Endothelial cell of umbilical vein (primary cell): ENCODE data around the gene SLC43A1. TPM values are rescaled to one million over a fixed set of nuclear protein-coding genes. Genes with fewer than 3 reads are reported as not detected.

Source experiments
- BruUV-seq: library from RNA; stranded (reverse); fragments of 400-500 nt; replicated peaks from 2 replicates; lab custom pipeline; 2021; lab: Mats Ljungman, UMichigan
- CTCF ChIA-PET: fragments of 300-600, 350-600 bp; sonication (Branson Sonifier 250); formaldehyde crosslinking; loops from one replicate; lab custom pipeline; 2021; ENCODE audit warnings: antibody characterized with exemption, inconsistent platforms; lab: Charles Lee
- POLR2A ChIA-PET: fragments of 300-600, 350-600 bp; sonication (Branson Sonifier 250); formaldehyde crosslinking; loops from one replicate; lab custom pipeline; 2021; ENCODE audit warnings: antibody characterized with exemption, inconsistent platforms; lab: Charles Lee
- DNase-seq: peaks from one replicate; pipeline ENCODE4 v3.0.0-alpha.2; 2011; ENCODE audit warnings: low read depth, low spot score
- FAIRE-seq: peaks from 2 replicates; lab custom pipeline; 2011; peaks lifted over from hg19 to GRCh38; lab: Jason Lieb, UNC
- H2AFZ ChIP-seq: 2 replicates; pipeline ENCODE4 v1.6.0; 2012; ENCODE audit warnings: low read depth, low read length, control low read depth, inconsistent platforms
- H3K27ac ChIP-seq: 2 replicates; pipeline ENCODE4 v1.5.1; 2011; ENCODE audit warnings: low read depth, mild to moderate bottlenecking, control low read depth, low read length, moderate library complexity; ENCODE audit not compliant: insufficient read depth
- H3K27me3 ChIP-seq, 2 experiments: 2 replicates each; pipeline versions ENCODE4 v1.6.0 to v1.6.1; 2011; ENCODE audit warnings: low read length in 2 of 2, mixed read lengths in 1 of 2; ENCODE audit not compliant: control insufficient read depth in 2 of 2, insufficient read depth in 2 of 2
- H3K36me3 ChIP-seq, 2 experiments: 2 replicates in 1 of 2; 3 replicates in 1 of 2; pipeline ENCODE4 v1.5.1; 2011; ENCODE audit warnings: low read length in 2 of 2, mild to moderate bottlenecking in 1 of 2, moderate library complexity in 1 of 2; ENCODE audit not compliant: control insufficient read depth in 2 of 2, insufficient read depth in 2 of 2; ENCODE audit errors: extremely low read depth in 1 of 2
- H3K4me1 ChIP-seq: 3 replicates; pipeline ENCODE4 v1.5.1; 2011; ENCODE audit warnings: mild to moderate bottlenecking, low read length; ENCODE audit not compliant: control insufficient read depth, insufficient read depth; ENCODE audit errors: extremely low read depth
- H3K4me2 ChIP-seq: 2 replicates; pipeline ENCODE4 v1.6.1; 2011; ENCODE audit warnings: low read length, control low read depth, mixed read lengths; ENCODE audit not compliant: insufficient read depth
- H3K4me3 ChIP-seq, 3 experiments: fragments of 200-600 bp in 1 of 3; sonication (generic), shearing (Covaris generic) in 1 of 3; replicated peaks in 1 of 3; 2 replicates each; pipeline ENCODE4 v1.5.1; 2011 to 2016; ENCODE audit warnings: control low read depth in 3 of 3, low read length in 3 of 3, mild to moderate bottlenecking in 2 of 3, inconsistent platforms in 1 of 3, low read depth in 1 of 3, moderate library complexity in 1 of 3; ENCODE audit not compliant: insufficient read depth in 1 of 3
- H3K79me2 ChIP-seq: 2 replicates; pipeline ENCODE4 v1.6.0; 2012; ENCODE audit warnings: low read length, inconsistent platforms; ENCODE audit not compliant: control insufficient read depth, insufficient read depth
- H3K9ac ChIP-seq: replicated peaks from 2 replicates; pipeline ENCODE3; 2011; ENCODE audit warnings: low read length, control low read depth; ENCODE audit not compliant: insufficient read depth; ENCODE audit errors: extremely low read depth
- H3K9me1 ChIP-seq: replicated peaks from 3 replicates; pipeline ENCODE4 v1.6.0; 2011; ENCODE audit warnings: mild to moderate bottlenecking, low read length; ENCODE audit not compliant: control insufficient read depth, insufficient read depth; ENCODE audit errors: extremely low read depth
- H3K9me3 ChIP-seq: replicated peaks from 2 replicates; pipeline ENCODE4 v1.5.1; 2012; ENCODE audit warnings: low read length, inconsistent platforms; ENCODE audit not compliant: control insufficient read depth, insufficient read depth
- H4K20me1 ChIP-seq: replicated peaks from 2 replicates; pipeline ENCODE3; 2011; ENCODE audit warnings: mild to moderate bottlenecking, low read length; ENCODE audit not compliant: control insufficient read depth, insufficient read depth; ENCODE audit errors: extremely low read depth
- CTCF ChIP-seq, 2 donors: IDR thresholded peaks; 1 replicate in 1 of 2; 2 replicates in 1 of 2; pipeline ENCODE4 v1.5.1; 2011; ENCODE audit warnings: low read length in 2 of 2, mild to moderate bottlenecking in 2 of 2, moderate library complexity in 2 of 2, control low read depth in 1 of 2, inconsistent platforms in 1 of 2, low read depth in 1 of 2; ENCODE audit not compliant: insufficient read depth in 1 of 2; ENCODE audit errors: extremely low read depth in 1 of 2
- GATA2 ChIP-seq: IDR thresholded peaks from 2 replicates; pipeline ENCODE4 v1.7.0; 2011; ENCODE audit warnings: low read depth, mild to moderate bottlenecking, moderate library complexity, mixed read lengths, low read length; ENCODE audit not compliant: insufficient read length, insufficient read depth
- dilution Hi-C: fragments of 300-500 bp; cut with MboI; formaldehyde crosslinking; loops from one replicate; pipeline ENCODE4 v1.15.0; 2019; ENCODE audit warnings: low sequenced_read_pairs; ENCODE audit not compliant: extremely low pct_ligation_motif_present
- intact Hi-C: fragments of 100-400 bp; cut with micrococcal nuclease; formaldehyde crosslinking; loops from one replicate; pipeline ENCODE4 v1.10.0; 2022
- polyA plus RNA-seq, 4 experiments: library from polyadenylated mRNA; depleted of rRNA in 3 of 4; stranded (reverse) in 3 of 4; unstranded in 1 of 4; fragments of >200 nt; gene quantifications; 2 replicates each; pipeline versions ENCODE4 v1.2.1 to v1.2.3, GENCODE V29; 2011 to 2012; ENCODE audit warnings: missing spikeins in 1 of 4
- total RNA-seq: library from RNA; stranded (reverse); gene quantifications from 2 replicates; pipeline ENCODE4 v1.2.3, GENCODE V29; 2021

Gene SLC43A1
- total and polyA plus RNA-seq, 2 donors (not counting 3 experiments of a cell fraction or from before 2014, with no cell fraction given), result 13.7 to 19.5 TPM

- H3K27me3 ChIP-seq, result peaks cover 34 to 37% of the 10 kb centered on the region in 2 experiments
- FAIRE-seq (peak; percentile 73), DNase-seq (peak; percentile 36)
- dilution Hi-C loops, result no loop called here
- H3K4me3 ChIP-seq, result peak within 1 kb of the TSS in 1 of 3 experiments; percentile 33
- no peaks in the 10 kb centered on the region for H3K79me2 ChIP-seq
- H4K20me1 ChIP-seq, result no peaks in the 10 kb centered on the region
- peak within 1 kb of the TSS; percentile 45 for H3K4me2 ChIP-seq
- ChIA-PET POLR2A (interaction anchor here (0.5 to 0.7 kb wide), 3 partner anchors 103 to 182 kb away, joined by 3 to 4 read pairs (median 3); no protein-coding TSS in a partner anchor), CTCF (interaction anchor here (0.6 to 5.6 kb wide), 22 partner anchors 9 to 184 kb away, joined by 3 to 152 read pairs (median 5); partner anchors contain the start of genes SLC43A1 and TIMM10)
- no peak within 1 kb of the TSS for H3K27ac ChIP-seq
- H3K9me1 ChIP-seq, result no peaks in the 10 kb centered on the region
- BruUV-seq, result no TSS peak
- H2AFZ ChIP-seq, result peak within 1 kb of the TSS; percentile 72
- no peaks in the 10 kb centered on the region for H3K9me3 ChIP-seq
- H3K9ac ChIP-seq, result no peak within 1 kb of the TSS
- TF ChIP-seq GATA2 (no peak), CTCF (IDR thresholded peaks at IDR 0.05; ENCODE audit: extremely low read depth in 1 of 2, insufficient read depth in 1 of 2, low read depth in 1 of 2, low read length in 2 of 2) (peak in 1 of 2 donors; percentile 44)
- no peaks in the 10 kb centered on the region for H3K36me3 ChIP-seq
- intact Hi-C loops, result no loop called here
- H3K4me1 ChIP-seq, result peaks cover 14% of the 10 kb centered on the region
Observed at GRCh38 chr11:57460022-57460757, 55.3 kb downstream of the SLC43A1 start, which contains the start of gene RTN4RL2. TSS of gene RTN4RL2 (plus strand) at chr11:57460528. CDS start at chr11:57460866, 338 bp downstream.
